HG03139 (cell line): Measurements from ENCODE around the gene PTPRC.

Experiments
- ATAC-seq: cut with Tn5 transposase; IDR thresholded peaks from one replicate; pipeline ENCODE4 v1.9.1; 2021; ENCODE audit not compliant: unreplicated experiment

PTPRC gene

GRCh38 chr1:198619375-198620140 is 19.3 kb upstream of the PTPRC start:
- no peak for ATAC-seq

GRCh38 chr1:198620218-198620617 is 18.6 kb upstream of the PTPRC start:
- no peak for ATAC-seq

- ATAC-seq, result peak; percentile 63
These were observed 17.7 kb upstream of the PTPRC start for GRCh38 chr1:198620951-198621824.

GRCh38 chr1:198622001-198622400 is 16.8 kb upstream of the PTPRC start:
- no peak for ATAC-seq

GRCh38 chr1:198623752-198624647 is 14.8 kb upstream of the PTPRC start:
- ATAC-seq, result no peak

GRCh38 chr1:198624648-198624980 is 14.2 kb upstream of the PTPRC start:
- ATAC-seq, result no peak

- no peak for ATAC-seq
These were observed 11.3 kb upstream of the PTPRC start for GRCh38 chr1:198627436-198628066.

- no peak for ATAC-seq
These were observed 10.8 kb upstream of the PTPRC start for GRCh38 chr1:198628067-198628455.

GRCh38 chr1:198629610-198630009 is 9.2 kb upstream of the PTPRC start:
- no peak for ATAC-seq

- ATAC-seq, result no peak
These were observed 8.0 kb upstream of the PTPRC start for GRCh38 chr1:198630863-198631262.

GRCh38 chr1:198631292-198631691 is 7.5 kb upstream of the PTPRC start:
- no peak for ATAC-seq

- no peak for ATAC-seq
These were observed 6.8 kb upstream of the PTPRC start for GRCh38 chr1:198632007-198632406.

GRCh38 chr1:198633675-198634121 is 5.1 kb upstream of the PTPRC start:
- no peak for ATAC-seq

- ATAC-seq, result no peak
These were observed 2.9 kb upstream of the PTPRC start for GRCh38 chr1:198635964-198636363.

GRCh38 chr1:198636391-198636790 is 2.4 kb upstream of the PTPRC start:
- no peak for ATAC-seq

GRCh38 chr1:198637157-198637556 is 1.7 kb upstream of the PTPRC start:
- ATAC-seq, result no peak

- ATAC-seq, result no peak
These were observed 863 bp upstream of the PTPRC start for GRCh38 chr1:198637916-198638437.

- no peak for ATAC-seq
These were observed 399 bp upstream of the PTPRC start for GRCh38 chr1:198638441-198638840.

- ATAC-seq, result no peak
These were observed 867 bp downstream of the PTPRC start for GRCh38 chr1:198639671-198640143.

- ATAC-seq, result no peak
These were observed 1.3 kb downstream of the PTPRC start for GRCh38 chr1:198640174-198640573.
